K562 (cell line): Measurements from ENCODE around the gene SULT6B1. TPM values are rescaled to one million over a fixed set of nuclear protein-coding genes. Genes with fewer than 3 reads are reported as not detected.

Source experiments
- AFF4 ChIP-seq: sonication (generic); formaldehyde crosslinking; IDR thresholded peaks from 2 replicates; pipeline ENCODE4 v1.8.0; 2023; ENCODE audit warnings: mild to moderate bottlenecking, missing genetic modification reagents
- CGGBP1 ChIP-seq: fragments of 250-450 bp; sonication (Bioruptor Pico); IDR thresholded peaks from 2 replicates; pipeline ENCODE4 v1.9.0; 2021; ENCODE audit warnings: mild to moderate bottlenecking
- CUX1 ChIP-seq: fragments of 200-800 bp; sonication (Bioruptor generic); IDR thresholded peaks from 2 replicates; pipeline ENCODE4 v1.6.1; 2016; ENCODE audit warnings: missing genetic modification characterization, missing compliant biosample characterization
- ETV6 ChIP-seq, 3 experiments: fragments of 150-350 bp in 1 of 3; sonication (generic) in 1 of 3; formaldehyde crosslinking in 1 of 3; IDR thresholded peaks; 2 replicates each; pipeline versions ENCODE4 v1.6.1 to v1.8.0; 2014 to 2022; ENCODE audit warnings: borderline replicate concordance in 2 of 3, low read depth in 2 of 3, antibody characterized with exemption in 1 of 3, low read length in 1 of 3, mild to moderate bottlenecking in 1 of 3, missing genetic modification reagents in 1 of 3
- JUNB ChIP-seq: fragments of 450-650 bp; formaldehyde crosslinking; conservative IDR thresholded peaks from 2 replicates; pipeline ENCODE4 v1.4.0; 2020; ENCODE audit warnings: mild to moderate bottlenecking
- KLF6 ChIP-seq: fragments of 250-450 bp; sonication (Bioruptor Pico); IDR thresholded peaks from 2 replicates; pipeline ENCODE4 v1.4.0; 2020; ENCODE audit warnings: mild to moderate bottlenecking, moderate library complexity, borderline replicate concordance
- PYGO2 ChIP-seq: fragments of 450-650 bp; IDR thresholded peaks from 2 replicates; pipeline ENCODE4 v1.6.1; 2016; ENCODE audit warnings: mild to moderate bottlenecking, missing genetic modification characterization, moderate library complexity, missing compliant biosample characterization
- STAT5A ChIP-seq: IDR thresholded peaks from 2 replicates; pipeline ENCODE4 v1.6.1; 2012; ENCODE audit warnings: low read length, inconsistent platforms, borderline replicate concordance
- TCF7 ChIP-seq: sonication (generic); IDR thresholded peaks from 2 replicates; pipeline ENCODE4 v1.6.1; 2016; ENCODE audit warnings: antibody characterized with exemption, borderline replicate concordance
- THRA ChIP-seq: fragments of 450-650 bp; IDR thresholded peaks from 2 replicates; pipeline ENCODE4 v1.6.1; 2017; ENCODE audit warnings: mild to moderate bottlenecking, moderate library complexity
- TRIM24 ChIP-seq, 2 experiments: fragments of 450-650 bp; IDR thresholded peaks; 2 replicates each; pipeline ENCODE4 v1.6.1; 2016
- USF2 ChIP-seq: sonication (generic); formaldehyde crosslinking; IDR thresholded peaks from 2 replicates; pipeline ENCODE4 v1.5.0; 2020; ENCODE audit warnings: missing genetic modification reagents
- YBX1 ChIP-seq: fragments of 450-650 bp; IDR thresholded peaks from 2 replicates; pipeline ENCODE4 v1.7.1; 2016; ENCODE audit warnings: mild to moderate bottlenecking
- ZNF12 ChIP-seq: sonication (generic); formaldehyde crosslinking; IDR thresholded peaks from 2 replicates; pipeline ENCODE4 v1.4.0; 2020; ENCODE audit warnings: mild to moderate bottlenecking, missing genetic modification reagents
- polyA plus RNA-seq, 8 experiments: library from polyadenylated mRNA; depleted of rRNA in 4 of 8; stranded (reverse) in 5 of 8; unstranded in 3 of 8; fragments of >200 nt; fragmentation: Nextera tagmentation in 2 of 8; fragmentation: Illumina TruSeq in 1 of 8; extraction: Ambion mirVana in 2 of 8; extraction: Trizol in 1 of 8; gene quantifications; 2 replicates each; pipeline versions ENCODE4 v1.2.1 to v1.2.3, GENCODE V29; 2011 to 2014; ENCODE audit warnings: inconsistent platforms in 1 of 8, missing spikeins in 1 of 8
- total RNA-seq, 7 experiments: library from RNA; depleted of rRNA in 6 of 7; stranded (reverse); fragments of >200 nt in 6 of 7; fragmentation: Illumina TruSeq in 2 of 7; extraction: Trizol in 2 of 7; gene quantifications; 2 replicates each; pipeline versions ENCODE4 v1.2.1 to v1.2.3, GENCODE V29; 2011 to 2021; ENCODE audit warnings: low replicate concordance in 1 of 7

SULT6B1 gene
- total and polyA plus RNA-seq, 9 of the 15 experiments (the other 6 are each of a cell fraction or from before 2014, with no cell fraction given) = not detected

GRCh38 chr2:37231241-37232130 lies 43.0 kb upstream of the SULT6B1 start, which contains the start of the genes CEBPZ and NDUFAF7 (continued):
- peak; percentile 91 for TF ChIP-seq AFF4
- no peak for TF ChIP-seq KLF6 (CRISPR knock-in tag)
- TF ChIP-seq JUNB (CRISPR knock-in tag) = no peak
- no peak for TF ChIP-seq CUX1
- no peak for TF ChIP-seq CGGBP1 (CRISPR knock-in tag)
- no peak for TF ChIP-seq PYGO2
- TF ChIP-seq STAT5A = no peak
- no peak for TF ChIP-seq TRIM24 (IDR thresholded peaks at IDR 0.05)
- TF ChIP-seq USF2 (CRISPR knock-in tag) = no peak
- TF ChIP-seq ETV6 (IDR thresholded peaks at IDR 0.05; ENCODE audit: borderline replicate concordance in 1 of 2, low read depth in 2 of 2, low read length in 1 of 2) = no peak
- TF ChIP-seq ETV6 (CRISPR knock-in tag; IDR thresholded peaks at IDR 0.05; ENCODE audit: borderline replicate concordance) = peak; percentile 37; the same call in 1 of the 2 replicates
- no peak for TF ChIP-seq YBX1
- TF ChIP-seq ZNF12 (CRISPR knock-in tag) = 0 out of 2 replicates have a peak, but pooled peaks have one; percentile 26
- no peak for TF ChIP-seq TCF7
- TF ChIP-seq THRA = no peak
